HCT116 (cell line): Measurements from ENCODE around the gene HSP90AB1. TPM values are rescaled to one million over a fixed set of nuclear protein-coding genes. Genes with fewer than 3 reads are reported as not detected.

Source experiments
- ATAC-seq: fragments of 200-7000 bp; cut with Tn5 transposase; 2 replicates; pipeline ENCODE4 v1.9.1; 2020; ENCODE audit warnings: mild to moderate bottlenecking, moderate library complexity
- BruUV-seq: library from RNA; stranded (reverse); fragments of 400-500 nt; replicated peaks from 2 replicates; lab custom pipeline; 2021; lab: Mats Ljungman, UMichigan
- CTCF ChIA-PET: fragments of 300-600 bp; sonication (Branson Sonifier 250); formaldehyde crosslinking; loops from one replicate; lab custom pipeline; 2021; ENCODE audit warnings: antibody characterized with exemption; lab: Charles Lee
- POLR2A ChIA-PET: fragments of 300-600, 350-600 bp; sonication (Branson Sonifier 250); formaldehyde crosslinking; loops from one replicate; lab custom pipeline; 2021; ENCODE audit warnings: antibody characterized with exemption; lab: Charles Lee
- RAD21 ChIA-PET, 2 experiments: fragments of 300-600 bp; sonication (Branson Sonifier 250); formaldehyde crosslinking; loops; one replicate each; lab custom pipeline; 2023; ENCODE audit warnings: low total read pairs in 2 of 2; ENCODE audit not compliant: uncharacterized antibody in 2 of 2, unreplicated experiment in 2 of 2, low non-redundant PET in 1 of 2; lab: Charles Lee
- DNase-seq: peaks from one replicate; pipeline ENCODE4 v3.0.0-alpha.2; 2010; ENCODE audit warnings: low read depth, low spot score
- H2AFZ ChIP-seq: fragments of 200-600 bp; shearing (Covaris generic), sonication (generic); 2 replicates; pipeline ENCODE4 v1.6.1; 2017; ENCODE audit warnings: low read depth, mixed run types, mixed read lengths, antibody characterized with exemption, low read length; ENCODE audit not compliant: poor library complexity, severe bottlenecking
- H3K27ac ChIP-seq: 2 replicates; pipeline ENCODE4 v1.5.1; 2012; ENCODE audit warnings: low read depth, low read length
- H3K27me3 ChIP-seq: fragments of 200-600 bp; sonication (generic); 2 replicates; pipeline ENCODE4 v1.6.1; 2016; ENCODE audit warnings: mixed run types, low read length, mixed read lengths; ENCODE audit not compliant: insufficient read depth
- H3K36me3 ChIP-seq, 2 experiments: fragments of 200-500 bp in 1 of 2; fragments of 200-600 bp in 1 of 2; sonication (Bioruptor generic) in 1 of 2; sonication (generic) in 1 of 2; 2 replicates each; pipeline versions ENCODE4 v1.5.1 to v1.6.1; 2014 to 2016; ENCODE audit warnings: low read length in 2 of 2, inconsistent platforms in 1 of 2, mixed read lengths in 1 of 2, mixed run types in 1 of 2; ENCODE audit not compliant: insufficient read depth in 2 of 2, control insufficient read depth in 1 of 2
- H3K4me1 ChIP-seq, 2 experiments: fragments of 200-600 bp in 1 of 2; sonication (generic) in 1 of 2; 2 replicates each; pipeline versions ENCODE4 v1.5.1 to v1.6.1; 2012 to 2017; ENCODE audit warnings: low read length in 2 of 2, inconsistent platforms in 1 of 2, mild to moderate bottlenecking in 1 of 2, mixed read lengths in 1 of 2, mixed run types in 1 of 2, moderate library complexity in 1 of 2; ENCODE audit not compliant: insufficient read depth in 2 of 2, control insufficient read depth in 1 of 2
- H3K4me2 ChIP-seq: fragments of 200-600 bp; sonication (generic); 2 replicates; pipeline ENCODE4 v1.6.1; 2017; ENCODE audit warnings: mixed run types, low read length, mixed read lengths
- H3K4me3 ChIP-seq, 2 experiments: fragments of 200-600 bp in 1 of 2; sonication (generic) in 1 of 2; replicated peaks in 1 of 2; 2 replicates each; pipeline ENCODE4 v1.5.1; 2011 to 2016; ENCODE audit warnings: low read length in 2 of 2, control low read depth in 1 of 2, low read depth in 1 of 2, mild to moderate bottlenecking in 1 of 2, mixed read lengths in 1 of 2, mixed run types in 1 of 2
- H3K79me2 ChIP-seq: fragments of 200-600 bp; sonication (generic); 2 replicates; pipeline ENCODE4 v1.6.1; 2017; ENCODE audit warnings: mild to moderate bottlenecking, mixed run types, low read length, moderate library complexity, mixed read lengths; ENCODE audit not compliant: insufficient read depth
- H3K9ac ChIP-seq: fragments of 200-600 bp; sonication (generic); 2 replicates; pipeline ENCODE4 v1.6.1; 2016; ENCODE audit warnings: low read length, mixed read lengths
- H3K9me2 ChIP-seq: fragments of 200-600 bp; sonication (generic), shearing (Covaris generic); 2 replicates; pipeline ENCODE4 v1.6.1; 2017; ENCODE audit warnings: mixed run types, mild to moderate bottlenecking, moderate library complexity; ENCODE audit not compliant: insufficient read depth
- H3K9me3 ChIP-seq, 2 experiments: fragments of 200-500 bp in 1 of 2; fragments of 200-600 bp in 1 of 2; sonication (Bioruptor generic) in 1 of 2; sonication (generic) in 1 of 2; 2 replicates each; pipeline ENCODE4 v1.6.1; 2014 to 2017; ENCODE audit warnings: low read length in 2 of 2, mixed read lengths in 2 of 2, inconsistent platforms in 1 of 2, low read depth in 1 of 2, mild to moderate bottlenecking in 1 of 2, mixed run types in 1 of 2, moderate library complexity in 1 of 2; ENCODE audit not compliant: control insufficient read depth in 1 of 2, insufficient read depth in 1 of 2
- H4K20me1 ChIP-seq: fragments of 200-600 bp; sonication (generic), shearing (Covaris generic); 2 replicates; pipeline ENCODE4 v1.6.1; 2017; ENCODE audit warnings: mixed run types, mild to moderate bottlenecking, moderate library complexity; ENCODE audit not compliant: insufficient read depth
- CBX3 ChIP-seq: IDR thresholded peaks from 2 replicates; pipeline ENCODE4 v1.6.1; 2012; ENCODE audit warnings: low read depth
- EZH2 ChIP-seq: fragments of 200-600 bp; sonication (generic); IDR thresholded peaks from 2 replicates; pipeline ENCODE4 v1.6.1; 2017; ENCODE audit warnings: antibody characterized with exemption, mixed run types
- POLR2A ChIP-seq: IDR thresholded peaks from 2 replicates; pipeline ENCODE4 v1.7.0; 2011; ENCODE audit warnings: borderline replicate concordance; ENCODE audit not compliant: insufficient read depth, insufficient read length; ENCODE audit errors: extremely low read depth
- POLR2AphosphoS5 ChIP-seq: IDR thresholded peaks from 2 replicates; pipeline ENCODE4 v1.6.1; 2011; ENCODE audit warnings: mild to moderate bottlenecking, low read depth, low read length, moderate library complexity
- ZFX ChIP-seq: fragments of 450-650 bp; IDR thresholded peaks from 2 replicates; pipeline ENCODE4 v1.6.1; 2017
- intact Hi-C: fragments of 100-400 bp; cut with micrococcal nuclease; formaldehyde crosslinking; loops from 2 replicates; pipeline ENCODE4 v1.10.0; 2022
- total RNA-seq: library from RNA; stranded (reverse); gene quantifications from one replicate; pipeline ENCODE4 v1.2.1, GENCODE V29; 2021; ENCODE audit not compliant: unreplicated experiment
- TF ChIP-seq, protein P1 (sequence below): IDR thresholded peaks from 2 replicates; pipeline ENCODE4 v1.6.1; 2012; ENCODE audit warnings: low read depth
- TF ChIP-seq, protein P2 (sequence below), 3 experiments: fragments of 200-600 bp in 1 of 3; sonication (generic) in 1 of 3; IDR thresholded peaks in 2 of 3; conservative IDR thresholded peaks in 1 of 3; 2 replicates each; pipeline ENCODE4 v1.5.1; 2012 to 2017; ENCODE audit warnings: low read depth in 2 of 3, low read length in 2 of 3, antibody characterized with exemption in 1 of 3, borderline replicate concordance in 1 of 3, control low read depth in 1 of 3, mild to moderate bottlenecking in 1 of 3, mixed read lengths in 1 of 3, mixed run types in 1 of 3, moderate library complexity in 1 of 3; ENCODE audit not compliant: insufficient read depth in 1 of 3

HSP90AB1 gene
- total RNA-seq, 1 experiment from 2014 or later, result 2,554 TPM

DNA sequence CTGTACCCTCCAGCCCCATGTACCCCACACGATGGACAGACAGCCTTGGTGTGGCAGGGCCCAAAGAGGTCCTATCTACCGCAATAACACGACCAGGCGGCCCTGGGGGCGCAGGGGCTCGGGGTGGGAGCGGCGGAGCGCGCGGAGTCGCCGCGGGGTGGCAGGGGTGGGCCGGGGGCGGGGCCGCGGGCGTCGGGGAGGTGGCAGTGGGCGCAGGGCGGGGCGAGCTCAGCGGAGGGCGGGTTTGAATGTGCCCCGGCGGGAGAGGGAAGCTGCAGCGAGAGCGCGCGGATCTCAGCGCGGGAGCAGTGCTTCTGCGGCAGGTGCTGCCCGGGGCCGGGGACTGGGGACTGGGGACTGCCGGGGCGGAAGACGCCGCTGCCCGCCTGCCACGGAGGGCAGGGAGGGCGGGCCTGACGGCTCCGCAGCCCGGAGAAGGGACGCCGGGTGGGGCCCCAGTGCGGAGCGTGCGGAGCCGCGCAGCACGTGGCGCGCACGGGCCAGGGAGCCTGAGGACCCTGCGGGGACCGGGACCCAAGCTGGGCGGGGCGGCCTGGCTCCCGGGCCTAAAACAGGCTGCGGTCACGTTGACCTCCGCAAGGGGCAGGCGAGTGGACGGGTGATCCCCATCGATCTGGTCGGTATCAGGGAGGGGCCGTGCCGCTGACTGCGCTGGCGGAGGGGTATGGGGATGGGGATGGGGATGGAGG lies 23.4 kb upstream of the HSP90AB1 start, which contains the start of gene SLC29A1:
SLC29A1 (plus strand) TSS at position 277 of the 710 bp plus-strand sequence. CDS start 3,719 bp downstream, outside the sequence.
- peak within 1 kb of the TSS; percentile 93 for H3K4me2 ChIP-seq
- CTCF ChIA-PET, result interaction anchor here (0.9 to 3.7 kb wide), 4 partner anchors 11 to 51 kb away, joined by 3 to 22 read pairs (median 8); no protein-coding TSS in a partner anchor
- H4K20me1 ChIP-seq, result peaks cover 4% of the 10 kb centered on the region; the same call in 1 of the 2 replicates
- no TSS peak for BruUV-seq
- peak within 1 kb of the TSS; percentile 61 for H2AFZ ChIP-seq
- H3K4me1 ChIP-seq, result peaks cover 39 to 67% of the 10 kb centered on the region in 2 experiments
- peaks cover 0 to 10% of the 10 kb centered on the region in 2 experiments; a peak in 1 of 4 replicates for H3K36me3 ChIP-seq
- peak within 1 kb of the TSS; percentile 81 for H3K9ac ChIP-seq
- H3K4me3 ChIP-seq, result peak within 1 kb of the TSS; percentile 65 to 74
- POLR2A ChIA-PET, result interaction anchor here (1.0 to 3.0 kb wide), 7 partner anchors 11 to 91 kb away, joined by 3 to 27 read pairs (median 5); partner anchors contain the start of genes HSP90AB1 and SLC35B2
- no peaks in the 10 kb centered on the region for H3K27me3 ChIP-seq
- no peaks in the 10 kb centered on the region for H3K9me2 ChIP-seq
- no peak for DNase-seq
- RAD21 ChIA-PET, result interaction anchor here in 1 of 2 experiments (1.4 kb wide), 1 partner anchor 22 kb away, joined by 3 read pairs; no protein-coding TSS in a partner anchor
- no peak for TF ChIP-seq EZH2
- TF ChIP-seq, protein P1, sequence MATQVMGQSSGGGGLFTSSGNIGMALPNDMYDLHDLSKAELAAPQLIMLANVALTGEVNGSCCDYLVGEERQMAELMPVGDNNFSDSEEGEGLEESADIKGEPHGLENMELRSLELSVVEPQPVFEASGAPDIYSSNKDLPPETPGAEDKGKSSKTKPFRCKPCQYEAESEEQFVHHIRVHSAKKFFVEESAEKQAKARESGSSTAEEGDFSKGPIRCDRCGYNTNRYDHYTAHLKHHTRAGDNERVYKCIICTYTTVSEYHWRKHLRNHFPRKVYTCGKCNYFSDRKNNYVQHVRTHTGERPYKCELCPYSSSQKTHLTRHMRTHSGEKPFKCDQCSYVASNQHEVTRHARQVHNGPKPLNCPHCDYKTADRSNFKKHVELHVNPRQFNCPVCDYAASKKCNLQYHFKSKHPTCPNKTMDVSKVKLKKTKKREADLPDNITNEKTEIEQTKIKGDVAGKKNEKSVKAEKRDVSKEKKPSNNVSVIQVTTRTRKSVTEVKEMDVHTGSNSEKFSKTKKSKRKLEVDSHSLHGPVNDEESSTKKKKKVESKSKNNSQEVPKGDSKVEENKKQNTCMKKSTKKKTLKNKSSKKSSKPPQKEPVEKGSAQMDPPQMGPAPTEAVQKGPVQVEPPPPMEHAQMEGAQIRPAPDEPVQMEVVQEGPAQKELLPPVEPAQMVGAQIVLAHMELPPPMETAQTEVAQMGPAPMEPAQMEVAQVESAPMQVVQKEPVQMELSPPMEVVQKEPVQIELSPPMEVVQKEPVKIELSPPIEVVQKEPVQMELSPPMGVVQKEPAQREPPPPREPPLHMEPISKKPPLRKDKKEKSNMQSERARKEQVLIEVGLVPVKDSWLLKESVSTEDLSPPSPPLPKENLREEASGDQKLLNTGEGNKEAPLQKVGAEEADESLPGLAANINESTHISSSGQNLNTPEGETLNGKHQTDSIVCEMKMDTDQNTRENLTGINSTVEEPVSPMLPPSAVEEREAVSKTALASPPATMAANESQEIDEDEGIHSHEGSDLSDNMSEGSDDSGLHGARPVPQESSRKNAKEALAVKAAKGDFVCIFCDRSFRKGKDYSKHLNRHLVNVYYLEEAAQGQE, result no peak
- TF ChIP-seq, protein P2, sequence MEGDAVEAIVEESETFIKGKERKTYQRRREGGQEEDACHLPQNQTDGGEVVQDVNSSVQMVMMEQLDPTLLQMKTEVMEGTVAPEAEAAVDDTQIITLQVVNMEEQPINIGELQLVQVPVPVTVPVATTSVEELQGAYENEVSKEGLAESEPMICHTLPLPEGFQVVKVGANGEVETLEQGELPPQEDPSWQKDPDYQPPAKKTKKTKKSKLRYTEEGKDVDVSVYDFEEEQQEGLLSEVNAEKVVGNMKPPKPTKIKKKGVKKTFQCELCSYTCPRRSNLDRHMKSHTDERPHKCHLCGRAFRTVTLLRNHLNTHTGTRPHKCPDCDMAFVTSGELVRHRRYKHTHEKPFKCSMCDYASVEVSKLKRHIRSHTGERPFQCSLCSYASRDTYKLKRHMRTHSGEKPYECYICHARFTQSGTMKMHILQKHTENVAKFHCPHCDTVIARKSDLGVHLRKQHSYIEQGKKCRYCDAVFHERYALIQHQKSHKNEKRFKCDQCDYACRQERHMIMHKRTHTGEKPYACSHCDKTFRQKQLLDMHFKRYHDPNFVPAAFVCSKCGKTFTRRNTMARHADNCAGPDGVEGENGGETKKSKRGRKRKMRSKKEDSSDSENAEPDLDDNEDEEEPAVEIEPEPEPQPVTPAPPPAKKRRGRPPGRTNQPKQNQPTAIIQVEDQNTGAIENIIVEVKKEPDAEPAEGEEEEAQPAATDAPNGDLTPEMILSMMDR (IDR thresholded peaks at IDR 0.05 in 2 of 3, conservative IDR thresholded peaks at IDR 0.05 in 1 of 3; ENCODE audit: borderline replicate concordance in 1 of 3, insufficient read depth in 1 of 3, low read depth in 2 of 3, low read length in 2 of 3), result peak in 1 of 3 experiments; percentile 7; a peak in 2 of 6 replicates
- TF ChIP-seq POLR2A, result peak; percentile 53
- TF ChIP-seq CBX3, result no peak
- peak; percentile 63; the same call in 1 of the 2 replicates for TF ChIP-seq ZFX
- peak; percentile 69 for TF ChIP-seq POLR2AphosphoS5
- H3K9me3 ChIP-seq, result no peaks in the 10 kb centered on the region
- intact Hi-C loops, result no loop called here
- ATAC-seq, result peak; percentile 62
- peaks cover 48% of the 10 kb centered on the region for H3K79me2 ChIP-seq
- H3K27ac ChIP-seq, result peak within 1 kb of the TSS; percentile 81
